Measurements from ENCODE around the gene SLC66A1.
A peak's percentile ranks its signal among the peaks of the same experiment; 100 is the strongest.

Gene SLC66A1

DNA sequence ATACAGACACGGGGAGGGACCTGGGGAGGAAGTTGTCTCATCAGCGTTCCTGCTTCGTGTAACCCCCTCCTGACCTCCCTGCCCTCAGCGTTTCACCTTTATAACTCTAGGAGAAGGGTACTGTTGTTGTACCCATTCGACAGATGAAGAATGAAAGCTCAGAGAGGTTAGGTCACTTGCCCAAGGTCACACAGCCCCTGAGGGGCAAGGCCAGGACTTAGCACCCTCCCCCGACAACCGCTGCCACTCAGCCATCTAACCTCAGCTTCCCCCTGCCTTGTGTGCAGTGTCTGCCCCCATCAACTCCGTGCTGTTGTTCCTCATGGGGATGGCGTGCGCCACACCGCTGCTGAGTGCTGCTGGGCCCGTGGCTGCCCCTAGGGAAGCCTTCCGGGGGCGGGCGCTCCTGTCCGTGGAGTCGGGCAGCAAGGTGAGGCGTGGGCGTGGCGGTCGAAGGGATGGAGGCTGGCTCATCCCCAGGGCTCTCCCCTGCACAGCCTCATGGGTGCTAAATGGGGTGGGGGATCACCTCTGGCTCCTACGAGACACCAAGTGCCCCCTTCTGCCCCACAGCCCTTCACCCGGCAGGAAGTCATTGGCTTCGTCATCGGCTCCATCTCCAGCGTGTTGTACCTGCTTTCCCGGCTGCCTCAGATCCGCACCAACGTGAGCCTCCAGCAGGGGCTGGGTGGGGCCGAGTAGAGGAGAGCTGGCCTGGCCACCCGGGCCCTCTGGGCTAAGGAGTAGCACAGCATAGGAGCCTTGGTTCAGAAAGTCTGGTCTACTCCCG, 14.0 kb downstream of the SLC66A1 start:
- no peak for DNase-seq (ENCODE audit: low spot score)

DNA sequence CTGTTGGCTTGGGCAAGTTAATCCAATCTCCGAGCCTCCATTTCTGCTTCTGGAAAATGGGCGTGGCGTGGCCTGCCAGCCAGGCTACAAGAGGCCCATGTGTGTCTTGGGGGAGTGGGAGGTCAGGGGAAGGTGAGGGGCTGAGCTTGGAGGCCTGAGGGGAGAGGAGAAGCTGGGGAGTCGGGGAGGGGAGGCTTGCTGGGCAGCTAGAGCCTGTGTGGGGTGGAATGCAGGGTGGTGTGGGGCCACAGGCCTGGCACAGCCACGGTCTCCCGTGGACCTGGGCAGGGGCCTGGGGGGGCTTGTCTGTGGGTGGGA, 14.6 kb downstream of the SLC66A1 start:
- DNase-seq (ENCODE audit: low spot score) = no peak

DNA sequence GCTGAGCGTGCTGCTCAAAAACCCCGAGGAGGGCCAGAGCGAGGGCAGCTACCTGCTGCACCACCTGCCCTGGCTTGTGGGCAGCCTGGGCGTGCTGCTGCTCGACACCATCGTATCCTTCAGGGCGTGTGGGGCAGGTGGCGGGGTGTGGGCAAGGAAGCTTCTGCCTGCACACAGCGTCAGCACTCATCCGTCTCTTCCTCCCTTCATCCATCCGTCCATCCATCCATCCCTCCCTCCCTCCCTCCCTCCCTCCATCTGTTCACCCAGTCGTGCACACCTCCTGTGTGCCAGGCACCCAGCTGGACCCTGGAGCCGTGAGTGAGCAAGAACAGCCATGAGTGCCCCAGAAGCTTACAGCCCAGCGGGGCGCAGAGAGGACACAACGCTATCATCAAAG, 15.2 kb downstream of the SLC66A1 start:
- DNase-seq (ENCODE audit: low spot score) = no peak

DNA sequence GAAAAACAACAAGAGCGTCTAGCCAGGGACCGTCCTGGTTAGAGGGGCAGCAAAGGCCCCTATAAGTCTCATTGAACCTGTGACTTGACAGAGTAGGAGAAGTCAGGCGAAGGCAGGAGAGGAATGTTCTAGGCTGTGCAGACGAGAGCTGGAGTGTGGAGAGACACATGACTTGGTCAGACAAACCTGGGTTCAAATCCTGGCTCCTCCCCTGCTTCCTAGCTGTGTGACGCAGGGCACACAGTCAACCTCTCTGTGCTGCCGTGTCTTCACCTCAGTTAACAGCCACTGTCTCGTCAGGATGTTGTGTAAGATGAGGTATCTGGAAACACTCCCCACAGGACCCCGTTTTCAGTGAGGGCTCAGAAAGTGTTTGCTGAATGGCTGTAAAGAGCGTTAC, 15.6 kb downstream of the SLC66A1 start:
- DNase-seq (ENCODE audit: low spot score) = no peak

DNA sequence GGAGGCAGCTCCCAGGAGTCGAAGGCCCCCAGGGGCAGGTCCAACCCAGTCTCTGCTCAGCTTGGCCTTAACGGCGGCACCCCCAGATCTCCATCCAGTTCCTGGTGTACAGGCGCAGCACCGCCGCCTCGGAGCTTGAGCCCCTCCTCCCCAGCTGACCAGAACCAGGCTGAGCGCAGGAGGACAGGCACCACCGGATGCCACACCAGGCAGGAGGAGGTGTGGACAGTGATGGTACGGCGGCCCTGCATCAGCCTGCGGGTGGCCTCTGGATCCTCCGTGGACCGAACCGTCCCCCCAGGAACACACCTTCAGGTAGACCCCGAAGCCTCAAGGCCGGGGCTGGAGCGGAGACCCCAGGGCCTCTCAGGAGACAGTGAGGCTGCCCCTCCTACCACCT, 16.4 kb downstream of the SLC66A1 start:
- no peak for DNase-seq (ENCODE audit: low spot score)

DNA sequence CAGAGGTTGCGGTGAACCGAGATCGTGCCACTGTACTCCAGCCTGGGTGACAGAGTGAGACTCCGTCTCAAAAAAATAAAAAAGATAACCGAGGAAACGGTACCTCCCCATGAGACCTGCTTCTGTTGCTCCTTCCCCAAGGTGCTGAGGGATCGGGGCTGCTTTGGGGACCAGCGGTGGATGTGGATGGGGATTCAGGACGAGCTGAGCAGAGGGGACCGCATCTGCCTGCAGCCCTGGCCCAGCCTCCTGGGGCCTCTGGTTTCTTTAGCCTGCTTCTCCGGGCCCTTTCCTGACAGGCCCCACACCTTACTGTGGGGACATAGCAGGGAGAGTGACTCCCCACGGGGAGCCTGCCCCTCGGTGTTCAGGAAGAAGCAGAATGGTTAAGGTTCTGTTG, 17.1 kb downstream of the SLC66A1 start:
- no peak for DNase-seq (ENCODE audit: low spot score)

DNA sequence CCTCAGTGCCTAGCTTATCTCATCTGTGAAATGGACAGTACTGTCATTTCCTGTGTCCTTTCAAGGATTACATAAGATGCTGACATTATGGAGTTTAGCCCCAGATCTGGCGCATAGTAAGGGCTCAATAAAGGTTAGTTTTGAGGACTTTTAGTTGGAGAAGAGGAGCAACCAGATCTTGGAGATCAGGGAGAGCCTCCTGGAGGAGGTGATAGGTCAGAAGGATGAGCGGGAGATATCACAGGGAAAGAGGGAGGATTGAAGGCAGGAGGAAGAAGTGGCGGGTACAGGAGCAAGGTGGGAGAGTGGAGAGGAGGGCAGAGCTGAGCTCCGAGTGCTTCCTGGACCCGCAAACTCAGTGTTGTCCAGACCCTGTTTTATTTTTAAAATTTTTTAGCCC, 17.5 kb downstream of the SLC66A1 start:
- DNase-seq (ENCODE audit: low spot score) = no peak

DNA sequence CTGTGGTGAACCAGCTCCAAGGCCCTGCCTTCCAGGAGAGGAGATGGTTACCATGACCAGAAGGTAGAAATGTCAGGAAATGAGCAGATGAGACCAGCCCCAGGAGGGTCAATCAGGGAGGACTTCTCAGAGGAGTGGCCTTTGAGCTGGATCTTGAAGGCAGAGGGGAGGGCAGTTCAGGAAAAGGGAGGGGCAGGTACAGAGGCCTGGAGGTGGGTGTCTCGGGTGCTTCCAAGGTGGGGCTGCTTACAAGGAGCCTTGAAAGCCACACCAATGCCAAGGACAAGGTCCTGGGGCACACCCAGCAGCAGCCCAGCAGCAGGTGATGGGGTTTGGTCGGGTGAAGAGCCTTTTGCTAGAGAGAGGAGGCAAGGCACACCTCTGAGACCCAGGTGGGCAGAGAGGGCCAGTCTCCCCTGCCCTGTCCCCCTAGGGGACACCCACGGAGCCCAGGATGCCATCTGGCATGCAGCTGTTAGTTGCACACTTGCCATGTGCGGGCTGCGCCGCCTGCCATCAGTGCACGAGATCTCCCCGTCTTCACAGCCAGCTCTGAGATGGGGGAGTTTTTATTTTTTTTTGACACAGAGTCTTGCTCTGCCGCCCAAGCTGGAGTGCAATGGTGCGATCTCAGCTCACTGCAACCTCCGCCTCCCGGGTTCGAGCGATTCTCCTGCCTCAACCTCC, 18.5 kb downstream of the SLC66A1 start:
- DNase-seq (ENCODE audit: low spot score) = no peak

DNA sequence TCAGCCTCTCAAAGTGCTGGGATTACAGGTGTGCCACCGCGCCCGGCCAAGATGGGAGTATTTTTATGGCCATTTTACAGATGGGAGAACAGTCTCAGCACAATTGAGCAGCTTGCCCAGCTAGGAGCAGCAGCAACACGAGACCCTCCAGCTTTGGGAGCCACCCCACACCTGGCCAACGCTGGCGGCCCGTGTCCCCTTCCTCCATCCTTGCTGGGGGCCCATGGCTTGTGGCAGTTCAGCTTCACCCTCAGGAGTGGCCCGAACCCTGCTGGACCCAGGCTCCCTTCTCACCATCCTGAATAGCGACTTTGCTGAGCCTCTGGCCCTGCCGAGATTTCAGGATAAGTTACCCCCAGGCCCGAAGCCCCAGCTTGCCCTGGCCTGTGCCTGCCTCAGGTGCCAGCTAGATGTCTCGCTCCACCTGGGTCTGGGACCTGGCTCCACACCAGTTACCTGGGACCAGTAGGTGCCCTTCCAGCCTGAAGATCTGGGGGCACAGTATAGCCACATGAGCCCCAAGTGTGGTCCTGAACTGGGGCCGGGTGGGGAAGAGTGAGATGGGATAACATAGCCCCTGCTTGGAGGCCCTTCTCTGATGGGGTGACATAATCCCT, 19.2 kb downstream of the SLC66A1 start:
- DNase-seq (ENCODE audit: low spot score) = no peak

DNA sequence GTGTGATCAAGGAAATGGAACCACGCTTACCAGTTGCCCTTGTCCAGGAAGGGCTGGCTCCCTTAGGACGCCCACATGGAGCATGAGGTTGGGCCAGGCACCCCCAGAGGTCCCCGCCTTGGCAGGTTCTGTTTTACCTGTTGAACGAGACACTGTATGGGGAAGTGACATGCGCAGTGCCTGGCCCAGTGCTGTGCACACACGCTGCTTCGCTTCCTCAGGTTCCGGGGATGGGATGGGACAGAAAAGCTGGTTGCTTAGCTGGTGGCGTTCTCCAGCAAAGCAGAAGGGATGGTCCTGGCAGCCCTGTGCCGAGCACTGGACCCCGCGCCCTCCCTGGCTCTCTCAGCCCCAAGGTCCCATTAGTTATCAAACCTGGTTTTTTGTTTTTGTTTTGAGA, 20.7 kb downstream of the SLC66A1 start:
- no peak for DNase-seq (ENCODE audit: low spot score)

DNA sequence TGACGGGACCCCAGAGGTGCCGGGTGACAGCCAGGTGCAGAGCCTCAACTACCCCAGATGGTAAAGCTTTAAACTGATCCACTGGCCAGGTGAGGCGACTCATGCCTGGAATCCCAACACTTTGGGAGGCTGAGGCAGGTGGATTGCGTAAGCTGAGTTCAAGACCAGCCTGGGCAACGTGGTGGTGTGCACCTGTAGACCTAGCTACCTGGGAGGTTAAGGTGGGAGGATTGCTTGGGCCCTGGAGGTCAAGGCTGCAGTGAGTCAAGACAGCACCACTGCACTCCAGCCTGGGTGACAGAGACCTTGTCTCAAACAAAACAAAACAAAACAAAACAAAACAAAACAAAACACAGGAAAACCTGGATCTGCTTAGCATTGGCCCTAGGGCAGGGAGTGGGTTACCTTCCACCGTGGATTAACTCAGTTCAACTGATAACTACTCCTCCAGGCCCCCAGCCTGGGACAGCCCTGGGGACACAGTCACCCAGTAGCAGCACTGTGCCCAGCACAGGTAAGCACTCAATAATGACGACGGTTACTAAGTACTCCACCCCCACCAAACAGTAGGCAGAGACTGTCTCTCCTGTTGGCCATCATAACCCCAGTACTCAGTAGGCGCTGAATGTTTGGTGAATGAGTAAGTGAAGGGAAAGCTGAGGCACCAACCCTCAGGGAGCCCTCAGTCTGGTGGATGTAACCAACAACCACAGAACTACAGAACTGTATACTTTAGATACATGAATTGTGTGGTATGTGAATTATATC, 21.6 kb downstream of the SLC66A1 start:
- no peak for DNase-seq (ENCODE audit: low spot score)

DNA sequence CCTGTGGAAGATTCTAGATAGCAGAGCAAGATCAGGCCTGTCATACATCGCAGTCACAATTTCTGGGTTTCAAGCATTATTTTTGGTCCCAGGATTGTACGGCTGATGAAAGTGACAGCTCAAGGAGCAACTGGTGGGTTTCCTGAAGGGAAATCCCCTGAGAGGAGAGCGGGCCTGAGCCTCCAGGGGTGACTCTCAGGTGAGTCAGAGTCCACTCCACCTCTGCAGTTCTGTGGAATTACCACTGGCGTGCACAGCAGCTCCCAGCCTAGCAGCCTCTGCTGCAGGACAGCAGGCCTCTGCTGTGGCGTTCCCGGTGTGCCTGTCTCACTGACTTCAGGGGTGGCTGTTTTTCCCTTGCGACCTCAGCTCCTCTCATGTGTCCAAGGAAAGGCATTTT, 24.4 kb downstream of the SLC66A1 start:
- DNase-seq (ENCODE audit: low spot score) = no peak

DNA sequence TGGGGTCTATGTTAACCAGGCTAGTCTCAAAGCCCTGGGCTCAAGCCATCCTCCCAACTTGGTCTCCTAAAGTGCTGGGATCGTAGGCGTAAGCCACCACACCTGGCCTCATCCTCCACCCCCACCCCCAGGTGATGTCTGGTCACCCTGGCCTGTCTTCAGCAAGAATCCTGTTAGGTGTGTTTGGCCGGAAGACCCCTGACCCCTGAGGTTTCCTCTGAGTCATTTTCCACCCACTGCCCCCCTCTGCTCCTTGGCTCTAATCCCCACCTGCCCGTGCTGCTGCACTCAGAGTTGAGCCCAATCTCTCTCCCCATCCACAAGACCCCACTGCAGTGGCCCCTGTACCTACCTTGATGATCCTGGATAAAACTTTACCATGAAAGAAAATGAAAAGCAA, 25.2 kb downstream of the SLC66A1 start:
- no peak for DNase-seq (ENCODE audit: low spot score)

DNA sequence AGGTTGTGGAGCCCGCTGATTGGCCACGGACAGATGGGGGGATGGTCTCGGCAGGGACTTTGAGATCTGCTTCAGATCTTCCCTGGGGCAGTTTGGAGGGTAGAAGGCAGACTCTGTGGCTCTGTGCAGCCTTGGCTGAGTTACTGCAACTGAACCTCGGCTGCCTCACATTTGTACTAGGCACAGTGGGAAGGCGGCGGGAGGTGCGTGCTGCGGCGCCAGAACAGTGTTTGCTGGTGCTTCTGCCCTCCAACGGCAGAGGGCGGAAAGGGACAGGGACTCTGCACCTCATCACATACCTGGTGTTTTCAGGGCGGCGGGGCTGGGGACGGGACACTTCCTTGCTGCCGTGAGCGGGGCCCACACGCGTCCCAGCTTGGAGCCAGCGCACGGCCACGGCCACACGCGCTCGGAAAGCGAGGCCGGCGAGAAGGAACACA, 26.2 kb downstream of the SLC66A1 start:
- no peak for DNase-seq (ENCODE audit: low spot score)

DNA sequence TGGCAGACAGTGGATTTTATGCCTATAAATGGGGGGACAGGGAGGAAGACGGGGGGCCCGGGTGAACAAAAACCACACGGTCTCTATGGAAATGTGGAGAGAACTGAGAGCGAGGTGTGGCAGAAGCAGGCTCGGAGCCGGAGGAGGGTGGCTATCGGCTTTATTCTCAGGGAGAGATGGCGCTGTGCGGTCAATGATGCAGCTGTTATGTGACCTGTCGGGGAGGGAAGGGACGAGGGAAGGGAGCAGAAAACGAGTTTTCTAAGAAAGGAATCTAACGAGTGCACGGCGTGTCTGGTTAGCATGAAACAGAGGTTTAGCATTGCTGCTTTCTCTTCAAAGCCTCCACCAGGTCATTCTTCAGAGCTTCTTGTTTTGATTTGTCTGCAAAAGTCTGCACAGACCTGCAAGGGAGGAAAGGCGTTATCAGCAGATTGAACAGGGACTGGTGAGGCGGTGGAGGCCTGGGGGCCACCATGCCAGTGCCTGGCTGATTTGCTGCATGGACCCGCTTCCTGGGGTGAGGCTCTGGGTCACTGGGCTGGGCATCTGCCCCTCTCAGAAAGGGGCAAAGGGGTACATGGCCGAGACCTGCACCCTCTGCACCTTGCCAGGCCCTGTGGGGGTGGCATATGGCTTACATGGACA, 27.2 kb downstream of the SLC66A1 start:
- no peak for DNase-seq (ENCODE audit: low spot score)

DNA sequence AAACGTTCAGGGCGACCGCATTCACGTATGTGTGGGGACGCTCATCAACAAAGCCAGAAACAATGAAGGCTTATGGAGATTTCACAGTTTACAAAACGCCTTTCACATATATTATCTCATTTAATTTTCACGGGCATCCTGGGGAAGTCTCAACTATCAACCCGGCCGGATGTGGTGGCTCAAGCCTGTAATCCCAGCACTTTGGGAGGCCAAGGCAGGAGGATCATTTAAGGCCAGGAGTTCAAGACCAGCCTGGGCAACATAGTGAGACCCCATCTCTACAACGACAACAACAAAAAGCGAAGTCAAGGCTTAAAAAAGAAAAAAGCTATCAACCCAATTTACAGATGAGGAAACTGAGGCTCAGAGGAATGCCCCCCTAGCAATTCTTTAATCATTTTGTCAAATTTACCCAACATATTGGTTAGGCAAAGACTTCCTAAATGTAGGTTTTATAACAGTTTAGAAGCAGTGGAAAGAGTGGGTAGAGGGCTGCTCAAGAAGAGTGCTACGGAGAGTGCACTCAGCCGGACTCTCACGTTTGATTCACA, 28.3 kb downstream of the SLC66A1 start:
- DNase-seq (ENCODE audit: low spot score) = no peak

DNA sequence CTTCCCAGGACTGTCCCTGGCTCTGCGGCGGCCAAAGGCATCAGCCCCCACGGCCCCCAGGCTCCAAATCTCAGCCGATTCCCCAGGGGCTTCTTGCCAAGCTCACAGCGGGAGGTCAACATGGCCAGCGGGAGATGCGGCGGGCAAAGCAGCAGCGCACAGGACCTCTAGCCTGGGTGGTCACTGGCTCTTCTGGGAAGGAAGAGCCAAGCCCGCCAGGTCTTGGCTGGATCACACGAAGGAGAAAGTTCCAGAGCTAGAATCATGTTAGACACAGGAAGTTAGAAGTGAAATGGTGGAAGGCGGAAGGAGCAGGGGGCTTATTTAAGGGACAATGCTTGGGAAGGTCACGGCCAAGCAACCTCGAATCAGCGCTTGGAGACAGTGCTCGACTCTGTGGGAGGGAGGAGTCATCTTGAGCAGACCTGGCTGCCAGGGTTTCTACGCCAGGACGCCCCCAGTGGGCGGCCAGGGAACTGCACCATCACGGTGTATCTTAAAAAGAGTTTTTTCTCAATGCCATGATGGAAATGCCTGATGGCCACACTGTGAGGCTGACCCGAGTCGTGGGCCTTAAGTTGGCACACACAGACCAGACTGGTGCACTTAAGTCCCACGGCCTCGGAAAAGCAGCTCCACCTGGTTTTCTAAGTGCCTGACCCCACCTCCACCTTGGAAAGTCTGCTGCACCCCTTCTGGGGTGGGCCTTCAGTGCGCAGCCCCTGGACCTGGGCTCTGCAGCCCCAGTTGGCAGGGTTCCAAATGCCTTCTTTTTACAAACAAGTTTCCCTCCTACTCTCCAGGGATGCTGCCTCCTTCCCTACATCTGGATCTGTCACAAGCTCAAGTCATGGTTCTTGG, 29.3 kb downstream of the SLC66A1 start:
- DNase-seq (ENCODE audit: low spot score) = peak; percentile 94

DNA sequence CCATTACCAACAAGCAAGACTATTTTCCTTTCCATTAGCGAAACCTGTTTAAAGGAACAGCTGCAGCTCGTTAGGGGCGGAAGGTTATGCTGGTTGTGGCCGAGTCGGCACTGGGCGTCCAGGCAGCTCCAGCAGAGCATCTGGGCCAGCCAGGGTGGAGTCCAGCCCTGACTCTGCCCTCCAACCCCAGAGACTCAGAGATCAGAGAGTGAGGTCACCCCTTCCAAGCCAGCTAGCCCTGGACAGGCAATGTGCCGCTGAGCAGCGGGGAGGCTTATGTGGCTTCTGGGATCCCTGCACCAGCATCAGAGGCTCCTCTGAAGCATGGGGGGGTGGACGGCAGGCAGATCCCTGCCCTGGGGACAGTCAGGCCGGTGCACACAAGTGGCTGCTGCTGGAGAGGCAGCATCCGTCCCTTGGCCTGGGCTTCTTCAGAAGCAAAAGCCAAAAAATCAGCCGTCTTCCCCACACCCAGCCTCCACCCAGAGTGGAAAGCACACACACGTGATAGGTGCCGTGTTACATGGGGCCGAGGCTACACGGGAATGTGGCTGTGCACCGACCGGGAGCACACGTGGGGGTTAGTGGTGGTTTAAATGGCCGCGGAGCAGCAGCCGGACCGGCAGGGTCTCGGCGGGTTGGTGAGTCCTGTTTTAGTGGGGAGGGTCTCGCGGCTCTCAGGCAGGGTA, 30.1 kb downstream of the SLC66A1 start:
- DNase-seq (ENCODE audit: low spot score) = no peak

DNA sequence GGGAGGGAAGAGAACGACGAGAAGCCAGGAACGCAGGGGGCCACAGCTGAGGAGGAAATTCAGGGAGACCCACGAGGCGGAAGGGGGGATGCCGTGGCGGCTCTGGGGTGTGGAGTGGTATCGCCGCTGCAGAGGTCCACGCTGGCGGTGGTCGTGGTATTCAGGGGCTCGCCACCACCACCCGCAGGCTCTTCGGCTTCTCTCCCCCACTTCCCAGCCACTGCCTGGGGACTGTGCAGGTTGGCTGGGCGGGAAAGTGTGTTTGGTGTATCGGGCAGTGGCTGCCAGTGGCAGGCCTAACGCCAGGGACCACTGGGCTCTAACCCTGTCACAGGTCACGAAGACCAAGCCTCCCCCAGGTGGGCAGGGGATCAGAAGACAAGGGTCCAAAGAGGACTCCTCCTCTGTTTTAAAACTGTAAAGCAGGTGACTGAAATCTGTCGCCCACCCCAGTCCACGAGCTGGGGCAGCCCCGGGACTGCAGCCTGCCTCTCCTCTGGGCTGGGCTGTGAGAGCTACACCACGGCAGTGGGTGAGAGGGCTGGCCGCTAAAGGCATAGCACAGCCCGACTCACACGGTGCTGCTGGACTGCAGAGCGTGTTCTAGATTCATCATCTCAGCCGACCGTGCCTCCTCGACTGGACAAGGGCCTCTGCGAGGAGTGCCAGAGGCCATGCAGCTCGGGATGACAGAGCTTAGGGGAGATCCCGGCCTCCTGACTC, 30.9 kb downstream of the SLC66A1 start:
- no peak for DNase-seq (ENCODE audit: low spot score)

All from hepatic stellate cell (primary cell).